ENCODE results near the gene EPHB2. TPM values are rescaled to one million over a fixed set of nuclear protein-coding genes. Genes with fewer than 3 reads are reported as not detected.

Gene EPHB2
- total RNA-seq, 2 donors from 2014 or later = 34.0 to 50.7 TPM

DNA sequence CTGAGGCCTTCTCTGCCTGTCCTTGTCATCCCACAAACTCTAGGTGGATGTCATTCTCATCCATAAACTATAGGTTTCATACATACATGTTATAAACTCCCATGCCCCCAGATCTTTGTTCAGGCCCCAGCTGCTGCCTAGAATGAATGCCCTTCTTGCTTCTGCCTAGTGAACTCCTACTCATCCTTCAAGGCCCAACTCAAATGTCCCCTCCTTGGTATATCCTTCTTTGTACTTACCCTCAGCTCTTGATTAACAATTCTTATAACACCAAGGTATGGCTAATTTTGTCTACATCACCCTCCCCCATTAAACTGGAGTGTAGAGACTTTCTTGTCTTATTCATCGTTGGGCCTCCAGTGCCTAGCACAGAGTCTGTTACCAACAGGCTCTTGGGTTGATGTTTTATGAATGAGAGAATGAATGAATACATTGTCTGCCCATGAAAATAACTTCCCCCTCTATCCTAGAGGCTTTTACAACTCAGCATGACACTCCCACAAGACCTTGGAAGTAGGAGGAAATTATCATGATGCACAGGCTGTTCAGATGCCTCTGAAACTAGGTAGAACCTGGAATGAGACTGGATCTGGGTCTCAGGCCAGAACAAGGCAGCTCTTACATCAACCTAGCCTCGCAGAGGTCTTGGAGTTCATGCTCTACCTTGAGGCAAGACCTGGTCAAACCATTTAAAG is 26.9 kb downstream of the EPHB2 start:
- H3K36me3 Mint-ChIP-seq (ENCODE audit: low read depth) = no peaks in the 10 kb centered on the region
- TF ChIP-seq, protein P1, sequence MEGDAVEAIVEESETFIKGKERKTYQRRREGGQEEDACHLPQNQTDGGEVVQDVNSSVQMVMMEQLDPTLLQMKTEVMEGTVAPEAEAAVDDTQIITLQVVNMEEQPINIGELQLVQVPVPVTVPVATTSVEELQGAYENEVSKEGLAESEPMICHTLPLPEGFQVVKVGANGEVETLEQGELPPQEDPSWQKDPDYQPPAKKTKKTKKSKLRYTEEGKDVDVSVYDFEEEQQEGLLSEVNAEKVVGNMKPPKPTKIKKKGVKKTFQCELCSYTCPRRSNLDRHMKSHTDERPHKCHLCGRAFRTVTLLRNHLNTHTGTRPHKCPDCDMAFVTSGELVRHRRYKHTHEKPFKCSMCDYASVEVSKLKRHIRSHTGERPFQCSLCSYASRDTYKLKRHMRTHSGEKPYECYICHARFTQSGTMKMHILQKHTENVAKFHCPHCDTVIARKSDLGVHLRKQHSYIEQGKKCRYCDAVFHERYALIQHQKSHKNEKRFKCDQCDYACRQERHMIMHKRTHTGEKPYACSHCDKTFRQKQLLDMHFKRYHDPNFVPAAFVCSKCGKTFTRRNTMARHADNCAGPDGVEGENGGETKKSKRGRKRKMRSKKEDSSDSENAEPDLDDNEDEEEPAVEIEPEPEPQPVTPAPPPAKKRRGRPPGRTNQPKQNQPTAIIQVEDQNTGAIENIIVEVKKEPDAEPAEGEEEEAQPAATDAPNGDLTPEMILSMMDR (conservative IDR thresholded peaks at IDR 0.05) = no peak
- Histone ChIP-seq H3K9me3 (ENCODE audit: control insufficient read depth, low read length) (no peaks in the 10 kb centered on the region), H3K27me3 (ENCODE audit: control insufficient read depth, insufficient read depth, low read length, poor library complexity, severe bottlenecking) (peaks cover 5% of the 10 kb centered on the region), H3K4me1 (ENCODE audit: control insufficient read depth, insufficient read depth, low read length) (peaks cover 5% of the 10 kb centered on the region), H3K4me3 (ENCODE audit: low read length) (no peak overlapping the region), H3K9ac (ENCODE audit: extremely low read depth, low read length, poor library complexity, severe bottlenecking) (no peak overlapping the region), H3K27ac (ENCODE audit: low read depth, low read length) (peak overlapping the region; percentile 84), H3K36me3 (ENCODE audit: control insufficient read depth, insufficient read depth, low read length) (no peaks in the 10 kb centered on the region)
- H3K4me3 Mint-ChIP-seq = no peak overlapping the region
- WGBS, 2 experiments (ENCODE audit: insufficient coverage in 1 of 2, insufficient read length in 1 of 2) = 99% methylated on average over 2 of the region's 2 CpGs; no CpG with 5 or more reads in 1 of the 2 experiments
- H3K27ac Mint-ChIP-seq = no peak overlapping the region
- H3K9me3 Mint-ChIP-seq = no peaks in the 10 kb centered on the region
- H3K4me1 Mint-ChIP-seq = peaks cover 48% of the 10 kb centered on the region
- DNase-seq = no peak
- peaks cover 2% of the 10 kb centered on the region for H3K27me3 Mint-ChIP-seq (ENCODE audit: insufficient read depth)

DNA sequence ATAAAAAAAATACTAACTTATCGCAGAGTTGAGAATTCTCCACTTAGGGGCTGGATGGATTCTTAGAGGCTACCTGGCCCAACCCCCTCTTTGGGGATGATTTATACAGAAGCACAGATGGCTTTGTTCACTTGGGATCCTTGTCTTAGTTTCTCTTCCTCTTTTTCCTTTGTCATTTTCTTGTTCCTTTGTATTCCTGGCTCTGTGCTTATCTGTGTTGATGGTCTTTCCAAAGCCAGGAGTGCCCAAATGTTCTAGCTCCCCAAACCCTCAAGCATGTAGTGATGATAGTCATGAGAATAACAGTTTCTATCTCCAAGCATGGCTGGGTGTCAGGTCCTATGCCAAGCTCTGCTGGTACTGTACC is 27.4 kb downstream of the EPHB2 start:
- 88% methylated on average over 1 of the region's 1 CpG; no CpG with 5 or more reads in 1 of the 2 experiments for WGBS, 2 experiments (ENCODE audit: insufficient coverage in 1 of 2, insufficient read length in 1 of 2)
- peaks cover 2% of the 10 kb centered on the region for H3K27me3 Mint-ChIP-seq (ENCODE audit: insufficient read depth)
- TF ChIP-seq, protein P1 (conservative IDR thresholded peaks at IDR 0.05) = no peak
- H3K9me3 Mint-ChIP-seq = no peaks in the 10 kb centered on the region
- Histone ChIP-seq H3K36me3 (ENCODE audit: control insufficient read depth, insufficient read depth, low read length) (no peaks in the 10 kb centered on the region), H3K4me1 (ENCODE audit: control insufficient read depth, insufficient read depth, low read length) (peaks cover 5% of the 10 kb centered on the region), H3K4me3 (ENCODE audit: low read length) (no peak overlapping the region), H3K9ac (ENCODE audit: extremely low read depth, low read length, poor library complexity, severe bottlenecking) (no peak overlapping the region), H3K9me3 (ENCODE audit: control insufficient read depth, low read length) (no peaks in the 10 kb centered on the region), H3K27ac (ENCODE audit: low read depth, low read length) (no peak overlapping the region), H3K27me3 (ENCODE audit: control insufficient read depth, insufficient read depth, low read length, poor library complexity, severe bottlenecking) (peaks cover 7% of the 10 kb centered on the region)
- no peak overlapping the region for H3K4me3 Mint-ChIP-seq
- H3K4me1 Mint-ChIP-seq = peaks cover 48% of the 10 kb centered on the region
- H3K36me3 Mint-ChIP-seq (ENCODE audit: low read depth) = no peaks in the 10 kb centered on the region
- H3K27ac Mint-ChIP-seq = no peak overlapping the region
- DNase-seq = no peak

DNA sequence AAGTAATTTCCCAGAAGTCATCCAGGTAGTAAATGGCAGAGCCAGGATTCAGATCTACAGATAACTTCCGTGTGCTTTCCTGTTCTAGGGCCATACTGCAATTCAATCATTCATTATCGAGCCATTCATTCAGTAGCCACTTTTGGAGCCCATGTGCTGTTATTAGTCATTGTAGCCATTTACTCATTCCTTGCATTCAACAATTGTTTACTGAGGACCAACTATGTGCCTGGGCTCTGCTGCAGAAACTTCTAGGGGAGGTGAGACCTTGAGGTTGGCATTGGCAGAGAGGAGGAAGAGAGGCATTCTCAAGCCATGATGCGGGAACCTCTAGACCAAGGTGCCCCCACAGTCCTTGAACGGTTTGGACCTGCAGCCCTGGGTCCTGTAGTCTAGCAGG is 27.9 kb downstream of the EPHB2 start:
- Mint-ChIP-seq H3K27me3 (ENCODE audit: insufficient read depth) (peaks cover 2% of the 10 kb centered on the region), H3K36me3 (ENCODE audit: low read depth) (no peaks in the 10 kb centered on the region), H3K4me3 (no peak overlapping the region), H3K9me3 (no peaks in the 10 kb centered on the region), H3K4me1 (peaks cover 48% of the 10 kb centered on the region), H3K27ac (no peak overlapping the region)
- DNase-seq = no peak
- H3K36me3 ChIP-seq (ENCODE audit: control insufficient read depth, insufficient read depth, low read length) = no peaks in the 10 kb centered on the region
- WGBS, 2 experiments (ENCODE audit: insufficient coverage in 1 of 2, insufficient read length in 1 of 2) = 93 to 100% methylated on average over 2 to 4 of the region's 4 CpGs
- H3K27me3 ChIP-seq (ENCODE audit: control insufficient read depth, insufficient read depth, low read length, poor library complexity, severe bottlenecking) = peaks cover 7% of the 10 kb centered on the region
- no peaks in the 10 kb centered on the region for H3K9me3 ChIP-seq (ENCODE audit: control insufficient read depth, low read length)
- no peak overlapping the region for H3K4me3 ChIP-seq (ENCODE audit: low read length)
- no peak overlapping the region for H3K27ac ChIP-seq (ENCODE audit: low read depth, low read length)
- H3K9ac ChIP-seq (ENCODE audit: extremely low read depth, low read length, poor library complexity, severe bottlenecking) = no peak overlapping the region
- H3K4me1 ChIP-seq (ENCODE audit: control insufficient read depth, insufficient read depth, low read length) = peaks cover 5% of the 10 kb centered on the region
- TF ChIP-seq, protein P1 (conservative IDR thresholded peaks at IDR 0.05) = no peak
